Spleen (tissue), 7 donors: ENCODE data around the gene ZBED3.
"Not testable (repeated sequence)": the region's sequence is repeated elsewhere in the genome, so short reads cannot be mapped to it uniquely, and the experiment has no call there.

ENCODE experiments used
- CTCF ChIP-seq, 11 experiments: fragments of 200-600 bp in 7 of 11; fragments of 450-650 bp in 4 of 11; sonication (generic) in 4 of 11; IDR thresholded peaks in 8 of 11; conservative IDR thresholded peaks in 3 of 11; 1 replicate in 7 of 11; 2 replicates in 4 of 11; pipeline versions ENCODE4 v1.4.0 to v1.8.0; 2016 to 2021; ENCODE audit warnings: antibody characterized with exemption in 11 of 11, inconsistent platforms in 4 of 11, mild to moderate bottlenecking in 1 of 11
- POLR2A ChIP-seq, 3 donors: fragments of 450-650 bp; IDR thresholded peaks; one replicate each; pipeline ENCODE4 v1.5.1; 2017; ENCODE audit warnings: antibody characterized with exemption in 3 of 3, mild to moderate bottlenecking in 1 of 3
- POLR2AphosphoS5 ChIP-seq, 3 donors: sonication (generic); formaldehyde crosslinking; IDR thresholded peaks; one replicate each; pipeline ENCODE4 v1.5.1; 2017; ENCODE audit warnings: antibody characterized with exemption in 3 of 3
- donor health status: DM: no; HTN: no; CAD: no; lungs with moderate emphysema.
- donor health status: DM: no; HTN: no; CAD: no.
- donor health status: DM: no; HTN: no; CAD: no.

DNA sequence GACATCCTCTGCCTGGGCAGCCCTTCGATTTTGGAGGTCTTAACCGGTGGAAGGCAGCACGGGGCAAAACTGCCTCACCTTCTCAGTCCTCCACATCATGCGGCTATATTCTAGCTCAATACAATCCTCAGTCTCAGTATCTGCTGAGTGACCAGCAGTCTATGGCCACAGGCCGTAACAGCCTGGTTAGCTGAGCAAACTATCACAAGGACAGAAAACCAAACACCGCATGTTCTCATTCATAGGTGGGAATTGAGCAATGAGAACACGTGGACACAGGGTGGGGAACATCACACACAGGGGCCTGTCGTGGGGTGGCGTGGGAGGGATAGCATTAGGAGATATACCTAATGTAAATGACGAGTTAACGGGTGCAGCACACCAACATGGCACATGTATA is 6.6 kb downstream of the ZBED3 start:
- TF ChIP-seq POLR2A (IDR thresholded peaks at IDR 0.05); CTCF (IDR thresholded peaks at IDR 0.05 in 8 of 11, conservative IDR thresholded peaks at IDR 0.05 in 3 of 11); POLR2AphosphoS5 (IDR thresholded peaks at IDR 0.05): not testable (repeated sequence)
